Measurements from ENCODE around the gene MAGEA9B.
"Not testable (repeated sequence)": the region's sequence is repeated elsewhere in the genome, so short reads cannot be mapped to it uniquely, and the experiment has no call there.

The MAGEA9B gene

GRCh38 chrX:149569770-149570169 lies 17.5 kb downstream of the MAGEA9B start:
- DNase-seq = no peak

GRCh38 chrX:149568701-149569296 lies 18.5 kb downstream of the MAGEA9B start:
- no peak for DNase-seq

- DNase-seq = no peak
These were observed 19.4 kb downstream of the MAGEA9B start for GRCh38 chrX:149567621-149568417.

GRCh38 chrX:149563359-149563758 lies 23.9 kb downstream of the MAGEA9B start:
- DNase-seq = no peak

GRCh38 chrX:149555251-149555650 lies 32.0 kb downstream of the MAGEA9B start:
- DNase-seq = not testable (repeated sequence)

GRCh38 chrX:149551939-149552248 lies 35.4 kb downstream of the MAGEA9B start:
- not testable (repeated sequence) for DNase-seq

GRCh38 chrX:149551245-149551938 lies 35.9 kb downstream of the MAGEA9B start:
- DNase-seq = not testable (repeated sequence)

GRCh38 chrX:149550454-149550853 lies 36.8 kb downstream of the MAGEA9B start:
- DNase-seq = not testable (repeated sequence)

GRCh38 chrX:149549701-149550100 lies 37.6 kb downstream of the MAGEA9B start, which contains the start of gene HSFX3:
TSS of gene HSFX3 (minus strand) at chrX:149549924. CDS start at chrX:149549852, 72 bp downstream.
- not testable (repeated sequence) for DNase-seq

GRCh38 chrX:149547782-149548181 lies 39.5 kb downstream of the MAGEA9B start:
- not testable (repeated sequence) for DNase-seq

- DNase-seq = not testable (repeated sequence)
These were observed 40.3 kb downstream of the MAGEA9B start for GRCh38 chrX:149546962-149547361.

GRCh38 chrX:149545545-149546543 lies 41.4 kb downstream of the MAGEA9B start:
- DNase-seq = peak in 1 of 2 experiments; percentile 1

- no peak for DNase-seq
These were observed 45.7 kb downstream of the MAGEA9B start for GRCh38 chrX:149541521-149542047.

- DNase-seq = peak; percentile 74 to 91
These were observed 46.4 kb downstream of the MAGEA9B start, which contains the start of gene EOLA1 for GRCh38 chrX:149540621-149541520. TSS of gene EOLA1 (plus strand) at chrX:149541012. CDS start at chrX:149545631, 4,619 bp downstream.

- DNase-seq = peak; percentile 78 to 91
These were observed 47.1 kb downstream of the MAGEA9B start for GRCh38 chrX:149540131-149540620.

- peak; percentile 67 to 93 for DNase-seq
These were observed 47.8 kb downstream of the MAGEA9B start for GRCh38 chrX:149539283-149540130.

- DNase-seq = not testable (repeated sequence)
These were observed 49.8 kb downstream of the MAGEA9B start for GRCh38 chrX:149537474-149537873.

GRCh38 chrX:149534926-149535602 lies 52.2 kb downstream of the MAGEA9B start:
- not testable (repeated sequence) for DNase-seq

GRCh38 chrX:149533999-149534398 lies 53.3 kb downstream of the MAGEA9B start:
- DNase-seq = not testable (repeated sequence)
